OCI-LY1 (cell line): ENCODE data around the gene FOXL3.

ENCODE experiments used
- H2AFZ ChIP-seq: fragments of 200-600 bp; sonication (generic), shearing (Covaris generic); 2 replicates; pipeline ENCODE4 v1.6.0; 2014; ENCODE audit warnings: antibody characterized with exemption, mild to moderate bottlenecking, low read length
- H3F3A ChIP-seq: fragments of 200-600 bp; sonication (generic), shearing (Covaris generic); 2 replicates; pipeline ENCODE4 v1.6.0; 2014; ENCODE audit warnings: mild to moderate bottlenecking, antibody characterized with exemption, low read length, moderate library complexity; ENCODE audit not compliant: insufficient read depth
- H3K27ac ChIP-seq: fragments of 200-600 bp; sonication (generic); 2 replicates; pipeline ENCODE4 v1.5.1; 2014; ENCODE audit warnings: low read length, mixed run types, mild to moderate bottlenecking, low read depth; ENCODE audit not compliant: poor library complexity, severe bottlenecking
- H3K27me3 ChIP-seq: fragments of 200-600 bp; sonication (generic); 2 replicates; pipeline ENCODE4 v1.6.0; 2014; ENCODE audit warnings: antibody characterized with exemption, mild to moderate bottlenecking, low read length, moderate library complexity; ENCODE audit not compliant: insufficient read depth
- H3K36me3 ChIP-seq: fragments of 200-600 bp; sonication (generic); 2 replicates; pipeline ENCODE4 v1.6.1; 2014; ENCODE audit warnings: mild to moderate bottlenecking, antibody characterized with exemption, low read length, moderate library complexity, mixed read lengths; ENCODE audit not compliant: insufficient read depth
- H3K4me1 ChIP-seq: fragments of 200-600 bp; sonication (generic); 2 replicates; pipeline ENCODE4 v1.5.1; 2014; ENCODE audit warnings: mild to moderate bottlenecking, low read length, moderate library complexity; ENCODE audit not compliant: insufficient read depth, severe bottlenecking
- H3K4me2 ChIP-seq: fragments of 200-600 bp; sonication (generic), shearing (Covaris generic); 2 replicates; pipeline ENCODE4 v1.6.1; 2014; ENCODE audit warnings: low read length
- H3K4me3 ChIP-seq: fragments of 200-600 bp; sonication (generic); 2 replicates; pipeline ENCODE4 v1.5.1; 2014; ENCODE audit warnings: low read length, low read depth, mild to moderate bottlenecking, mixed read lengths; ENCODE audit not compliant: poor library complexity, severe bottlenecking
- H3K79me2 ChIP-seq: fragments of 200-600 bp; shearing (Covaris generic); 2 replicates; pipeline ENCODE4 v1.6.1; 2016; ENCODE audit warnings: mixed run types, low read length, mixed read lengths; ENCODE audit not compliant: insufficient read depth
- H3K9ac ChIP-seq: fragments of 200-600 bp; sonication (generic), shearing (Covaris generic); 2 replicates; pipeline ENCODE4 v1.6.1; 2014; ENCODE audit warnings: mild to moderate bottlenecking, low read length, mixed read lengths
- H3K9me2 ChIP-seq: fragments of 200-600 bp; sonication (generic), shearing (Covaris generic); 2 replicates; pipeline ENCODE4 v1.6.1; 2014; ENCODE audit warnings: low read depth, mild to moderate bottlenecking, low read length, mixed read lengths
- H3K9me3 ChIP-seq: fragments of 200-600 bp; shearing (Covaris generic); 2 replicates; pipeline ENCODE4 v1.6.1; 2014; ENCODE audit warnings: low read length, mixed read lengths
- H4K20me1 ChIP-seq: fragments of 200-600 bp; sonication (generic), shearing (Covaris generic); 2 replicates; pipeline ENCODE4 v1.6.0; 2016; ENCODE audit warnings: mild to moderate bottlenecking, low read length; ENCODE audit not compliant: insufficient read depth
- CTCF ChIP-seq: fragments of 200-600 bp; sonication (generic), shearing (Covaris generic); IDR thresholded peaks from 2 replicates; pipeline ENCODE4 v1.5.1; 2017; ENCODE audit warnings: mild to moderate bottlenecking, antibody characterized with exemption, low read length, moderate library complexity, mixed read lengths
- EZH2 ChIP-seq: fragments of 200-600 bp; sonication (generic), shearing (Covaris generic); IDR thresholded peaks from 2 replicates; pipeline ENCODE4 v1.8.0; 2017; ENCODE audit warnings: borderline replicate concordance, mixed run types, mild to moderate bottlenecking, antibody characterized with exemption, low read length, moderate library complexity, mixed read lengths

The FOXL3 gene

DNA sequence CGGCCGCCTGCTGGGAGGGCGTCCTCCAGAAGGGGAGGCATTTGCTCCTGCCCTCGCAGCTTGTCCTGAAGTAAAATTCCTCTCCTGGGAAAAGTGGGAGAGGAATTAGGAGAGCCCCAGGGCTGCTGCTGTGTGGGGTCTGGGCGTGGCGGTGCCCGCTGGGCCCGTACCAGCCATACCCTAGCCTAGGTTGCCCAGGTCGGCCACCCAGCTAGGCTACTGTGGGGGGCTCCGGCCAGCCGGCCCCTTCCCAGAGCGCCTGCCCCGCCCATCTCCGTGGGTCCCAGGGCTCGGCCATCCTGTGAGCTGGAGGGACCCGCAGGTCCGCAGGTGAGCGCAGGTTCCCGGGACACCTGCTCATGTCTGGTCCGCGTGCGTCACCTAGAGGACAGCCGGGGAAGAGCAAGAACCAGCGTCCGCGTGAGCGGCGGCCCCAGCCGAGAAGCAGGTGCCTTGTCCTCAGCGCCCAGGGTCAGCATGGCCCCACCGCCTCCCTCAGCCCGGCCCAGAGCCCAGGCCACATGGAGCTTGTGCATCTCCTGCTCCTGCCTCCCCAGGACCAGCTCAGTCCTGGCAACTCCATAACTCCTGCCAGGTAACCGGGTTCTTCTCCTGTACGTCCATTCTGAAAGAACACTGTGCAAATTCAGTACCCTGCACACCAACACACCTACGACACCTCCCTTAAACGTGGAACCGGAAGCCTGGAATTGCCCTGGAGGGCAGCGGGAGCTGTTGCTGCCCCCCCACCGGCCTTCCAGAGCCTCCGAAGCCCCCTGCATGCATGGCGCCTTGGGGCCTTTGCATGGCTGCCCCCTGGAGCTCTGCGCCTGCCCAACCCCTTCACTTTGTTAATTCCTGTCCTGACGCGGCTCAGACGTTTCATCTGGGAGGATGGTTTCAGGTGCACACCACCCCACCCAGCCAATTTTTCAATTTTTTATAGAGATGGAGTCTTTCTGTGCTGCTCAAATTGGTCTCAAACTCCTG lies 22.8 kb upstream of the FOXL3 start:
- Histone ChIP-seq H2AFZ (no peak overlapping the region), H4K20me1 (no peaks in the 10 kb centered on the region), H3F3A (peaks cover 12% of the 10 kb centered on the region; the same call in 1 of the 2 replicates), H3K79me2 (no peaks in the 10 kb centered on the region), H3K36me3 (no peaks in the 10 kb centered on the region), H3K27me3 (no peaks in the 10 kb centered on the region), H3K9me3 (peaks cover 3% of the 10 kb centered on the region; the same call in 1 of the 2 replicates), H3K4me1 (no peaks in the 10 kb centered on the region), H3K4me2 (no peak overlapping the region), H3K4me3 (no peak overlapping the region), H3K9ac (no peak overlapping the region), H3K9me2 (no peaks in the 10 kb centered on the region), H3K27ac (no peak overlapping the region)
- no peak for TF ChIP-seq EZH2
- no peak for TF ChIP-seq CTCF

DNA sequence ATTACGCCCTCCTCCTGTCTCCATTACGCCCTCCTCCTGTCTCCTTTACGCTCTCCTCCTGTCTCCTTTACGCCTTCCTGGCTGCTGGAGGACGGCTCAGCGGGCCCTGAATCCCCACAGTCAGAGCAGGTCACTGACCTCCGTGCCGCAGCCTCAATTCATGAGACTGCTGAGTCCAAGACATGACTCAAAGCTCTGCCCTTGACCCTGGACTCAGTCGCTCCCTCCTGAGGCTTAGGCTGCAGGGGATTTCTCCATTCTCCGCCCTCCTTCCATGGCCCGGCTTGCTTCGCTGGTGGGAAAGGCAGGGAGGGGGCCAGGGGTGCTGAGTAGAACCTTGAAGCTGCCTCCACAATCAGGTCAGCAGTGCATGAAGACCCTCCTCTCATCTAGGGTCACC lies 21.0 kb upstream of the FOXL3 start:
- no peaks in the 10 kb centered on the region for H3K79me2 ChIP-seq
- no peaks in the 10 kb centered on the region; the same call in 1 of the 2 replicates for H3K36me3 ChIP-seq
- H3K4me2 ChIP-seq: no peak overlapping the region
- H3K9me2 ChIP-seq: no peaks in the 10 kb centered on the region
- no peak overlapping the region for H3K9ac ChIP-seq
- H3F3A ChIP-seq: 0 out of 2 replicates have a peak, but pooled peaks cover 3% of the 10 kb centered on the region
- H3K27me3 ChIP-seq: no peaks in the 10 kb centered on the region; the same call in 1 of the 2 replicates
- no peaks in the 10 kb centered on the region for H4K20me1 ChIP-seq
- H3K27ac ChIP-seq: no peak overlapping the region
- H2AFZ ChIP-seq: no peak overlapping the region
- H3K9me3 ChIP-seq: peaks cover 4% of the 10 kb centered on the region; the same call in 1 of the 2 replicates
- no peaks in the 10 kb centered on the region for H3K4me1 ChIP-seq
- TF ChIP-seq CTCF: no peak
- TF ChIP-seq EZH2: no peak
- no peak overlapping the region for H3K4me3 ChIP-seq

- Histone ChIP-seq H3K4me2 (no peak overlapping the region), H3K36me3 (no peaks in the 10 kb centered on the region; the same call in 1 of the 2 replicates), H3K9me2 (no peaks in the 10 kb centered on the region), H4K20me1 (no peaks in the 10 kb centered on the region), H3K79me2 (no peaks in the 10 kb centered on the region), H3K4me3 (no peak overlapping the region), H3K9me3 (0 out of 2 replicates have a peak, but pooled peaks cover 4% of the 10 kb centered on the region), H3K27ac (no peak overlapping the region), H3K9ac (no peak overlapping the region), H3F3A (no peaks in the 10 kb centered on the region), H3K4me1 (no peaks in the 10 kb centered on the region), H3K27me3 (no peaks in the 10 kb centered on the region; the same call in 1 of the 2 replicates), H2AFZ (no peak overlapping the region)
- TF ChIP-seq EZH2 (no peak), CTCF (no peak)
These were observed 20.2 kb upstream of the FOXL3 start for GRCh38 chr7:269721-270120.
